Transverse colon (tissue), 4 donors: ENCODE results near the gene HOXC9. TPM values are rescaled to one million over a fixed set of nuclear protein-coding genes. Genes with fewer than 3 reads are reported as not detected.

Experiments
- DNase-seq: peaks from one replicate; pipeline ENCODE4 v3.0.0-alpha.2; 2019
- H3K27ac ChIP-seq, 4 donors: fragments of 200-600 bp; sonication (generic); 2 replicates each; pipeline ENCODE4 v1.5.1; 2016 to 2018; ENCODE audit warnings: inconsistent platforms in 4 of 4
- H3K27me3 ChIP-seq: fragments of 200-600 bp; sonication (generic); 2 replicates; pipeline ENCODE4 v1.5.1; 2017; ENCODE audit warnings: inconsistent platforms
- H3K36me3 ChIP-seq, 4 donors: fragments of 200-600 bp; sonication (generic); 2 replicates each; pipeline ENCODE4 v1.5.1; 2017 to 2019; ENCODE audit warnings: inconsistent platforms in 4 of 4
- H3K4me1 ChIP-seq, 4 donors: fragments of 200-600 bp; sonication (generic); 2 replicates each; pipeline ENCODE4 v1.5.1; 2017 to 2020; ENCODE audit warnings: inconsistent platforms in 4 of 4
- H3K4me3 ChIP-seq, 4 donors: fragments of 200-600 bp; sonication (generic); 1 replicate in 1 of 4; 2 replicates in 3 of 4; pipeline versions ENCODE4 v1.5.1 to v1.6.1; 2017 to 2019; ENCODE audit warnings: inconsistent platforms in 4 of 4
- H3K9me3 ChIP-seq, 2 donors: fragments of 200-600 bp; sonication (generic); 2 replicates each; pipeline ENCODE4 v1.5.1; 2017 to 2019; ENCODE audit warnings: inconsistent platforms in 2 of 2
- EP300 ChIP-seq: sonication (generic); formaldehyde crosslinking; IDR thresholded peaks from one replicate; pipeline ENCODE4 v1.6.1; 2017; ENCODE audit warnings: antibody characterized with exemption, low read depth
- POLR2A ChIP-seq: fragments of 450-650 bp; IDR thresholded peaks from one replicate; pipeline ENCODE4 v1.6.1; 2016; ENCODE audit warnings: antibody characterized with exemption, mild to moderate bottlenecking, moderate library complexity
- POLR2AphosphoS5 ChIP-seq, 3 donors: sonication (generic); formaldehyde crosslinking; IDR thresholded peaks; one replicate each; pipeline ENCODE4 v1.6.1; 2016; ENCODE audit warnings: antibody characterized with exemption in 3 of 3
- WGBS, 2 donors: methylation state at CpG; one replicate each; pipeline ENCODE4 v1.1.5; 2018; ENCODE audit warnings: low coverage in 1 of 2; 5-methylcytosine and 5-hydroxymethylcytosine counted together
- in situ Hi-C, 4 donors: fragments of 200-750 bp; cut with MboI; loops; one replicate each; pipeline versions ENCODE4 v1.15.0 to v1.15.1; 2017; ENCODE audit warnings: low sequenced_read_pairs in 3 of 4, low pct_ligation_motif_present in 1 of 4, low pct_unique_long_range_greater_than_20kb in 1 of 4
- intact Hi-C: fragments of 100-400 bp; cut with DNase I; formaldehyde crosslinking; loops from one replicate; pipeline ENCODE4 v1.15.1; 2023; ENCODE audit warnings: low total_unique reads
- total RNA-seq, 4 donors: library from RNA; depleted of rRNA; stranded (reverse); fragments of >200 nt; gene quantifications; one replicate each; pipeline ENCODE4 v1.1.0, GENCODE V29; 2016
- TF ChIP-seq, protein P1 (sequence below), 5 experiments: fragments of 200-600 bp in 3 of 5; fragments of 450-650 bp in 2 of 5; sonication (generic) in 3 of 5; IDR thresholded peaks; 1 replicate in 2 of 5; 2 replicates in 3 of 5; pipeline ENCODE4 v1.5.1; 2016 to 2017; ENCODE audit warnings: antibody characterized with exemption in 5 of 5, inconsistent platforms in 3 of 5, mild to moderate bottlenecking in 2 of 5, moderate library complexity in 1 of 5

HOXC9 gene
- total RNA-seq, 4 donors from 2014 or later = not detected

DNA sequence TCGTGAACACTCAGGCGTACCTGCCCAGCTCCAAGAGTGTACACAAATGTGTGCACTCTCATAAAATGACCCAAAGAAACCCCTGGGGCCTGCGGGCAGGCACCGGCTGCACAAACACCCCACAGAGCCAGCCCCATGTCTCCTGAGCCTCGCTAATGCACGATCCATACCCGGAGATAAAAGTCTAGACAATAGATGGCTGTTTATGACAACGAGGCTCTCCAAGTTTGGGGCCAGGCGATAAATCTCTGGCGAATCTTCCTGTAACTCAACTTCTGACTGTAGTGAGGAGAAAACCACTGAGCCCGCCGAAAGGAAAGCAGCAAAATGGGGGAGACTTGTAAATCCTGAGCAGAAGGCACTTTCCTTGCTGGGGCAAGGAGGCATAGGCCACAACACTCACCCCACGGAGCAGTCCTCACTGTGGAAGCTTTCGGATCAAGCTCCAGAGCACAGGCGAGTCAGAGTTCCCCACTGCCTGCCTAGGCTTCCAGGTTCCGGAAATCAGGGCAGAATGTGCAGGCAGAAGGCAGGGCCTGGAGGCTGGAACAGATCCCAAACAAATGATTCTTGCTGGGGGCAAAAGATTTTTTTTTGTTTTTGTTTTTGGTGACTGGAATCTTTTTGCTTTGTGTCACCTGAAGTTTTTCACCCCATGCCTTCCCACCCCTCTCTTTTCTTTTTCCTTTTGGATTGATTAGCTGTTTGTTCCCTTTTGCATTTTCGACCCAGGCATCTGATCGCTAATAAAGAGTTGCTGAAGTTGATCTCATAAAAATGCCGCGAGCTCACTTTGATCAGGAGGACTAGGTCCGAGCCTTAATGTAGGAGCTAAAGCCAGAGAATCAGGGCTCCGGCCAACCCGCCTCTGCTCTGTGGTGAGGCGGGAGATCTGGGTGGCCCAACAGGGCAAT lies 31.5 kb upstream of the HOXC9 start:
- peaks cover 100% of the 10 kb centered on the region for H3K27me3 ChIP-seq
- TF ChIP-seq, protein P1, sequence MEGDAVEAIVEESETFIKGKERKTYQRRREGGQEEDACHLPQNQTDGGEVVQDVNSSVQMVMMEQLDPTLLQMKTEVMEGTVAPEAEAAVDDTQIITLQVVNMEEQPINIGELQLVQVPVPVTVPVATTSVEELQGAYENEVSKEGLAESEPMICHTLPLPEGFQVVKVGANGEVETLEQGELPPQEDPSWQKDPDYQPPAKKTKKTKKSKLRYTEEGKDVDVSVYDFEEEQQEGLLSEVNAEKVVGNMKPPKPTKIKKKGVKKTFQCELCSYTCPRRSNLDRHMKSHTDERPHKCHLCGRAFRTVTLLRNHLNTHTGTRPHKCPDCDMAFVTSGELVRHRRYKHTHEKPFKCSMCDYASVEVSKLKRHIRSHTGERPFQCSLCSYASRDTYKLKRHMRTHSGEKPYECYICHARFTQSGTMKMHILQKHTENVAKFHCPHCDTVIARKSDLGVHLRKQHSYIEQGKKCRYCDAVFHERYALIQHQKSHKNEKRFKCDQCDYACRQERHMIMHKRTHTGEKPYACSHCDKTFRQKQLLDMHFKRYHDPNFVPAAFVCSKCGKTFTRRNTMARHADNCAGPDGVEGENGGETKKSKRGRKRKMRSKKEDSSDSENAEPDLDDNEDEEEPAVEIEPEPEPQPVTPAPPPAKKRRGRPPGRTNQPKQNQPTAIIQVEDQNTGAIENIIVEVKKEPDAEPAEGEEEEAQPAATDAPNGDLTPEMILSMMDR (IDR thresholded peaks at IDR 0.05) = no peak
- TF ChIP-seq POLR2A (no peak), POLR2AphosphoS5 (IDR thresholded peaks at IDR 0.05) (no peak), EP300 (no peak)
- in situ Hi-C loops (no loop called here), intact Hi-C loops (no loop called here)
- WGBS, 2 donors = 41 to 45% methylated on average over 2 to 24 of the region's 24 CpGs
- H3K9me3 ChIP-seq = no peaks in the 10 kb centered on the region
- no peak for DNase-seq
- no peak overlapping the region for H3K4me3 ChIP-seq
- H3K27ac ChIP-seq = peak overlapping the region in 1 of 4 donors; percentile 55
- H3K36me3 ChIP-seq = no peaks in the 10 kb centered on the region
- H3K4me1 ChIP-seq = peaks cover under 1 to 16% (median 7%) of the 10 kb centered on the region in 4 donors

DNA sequence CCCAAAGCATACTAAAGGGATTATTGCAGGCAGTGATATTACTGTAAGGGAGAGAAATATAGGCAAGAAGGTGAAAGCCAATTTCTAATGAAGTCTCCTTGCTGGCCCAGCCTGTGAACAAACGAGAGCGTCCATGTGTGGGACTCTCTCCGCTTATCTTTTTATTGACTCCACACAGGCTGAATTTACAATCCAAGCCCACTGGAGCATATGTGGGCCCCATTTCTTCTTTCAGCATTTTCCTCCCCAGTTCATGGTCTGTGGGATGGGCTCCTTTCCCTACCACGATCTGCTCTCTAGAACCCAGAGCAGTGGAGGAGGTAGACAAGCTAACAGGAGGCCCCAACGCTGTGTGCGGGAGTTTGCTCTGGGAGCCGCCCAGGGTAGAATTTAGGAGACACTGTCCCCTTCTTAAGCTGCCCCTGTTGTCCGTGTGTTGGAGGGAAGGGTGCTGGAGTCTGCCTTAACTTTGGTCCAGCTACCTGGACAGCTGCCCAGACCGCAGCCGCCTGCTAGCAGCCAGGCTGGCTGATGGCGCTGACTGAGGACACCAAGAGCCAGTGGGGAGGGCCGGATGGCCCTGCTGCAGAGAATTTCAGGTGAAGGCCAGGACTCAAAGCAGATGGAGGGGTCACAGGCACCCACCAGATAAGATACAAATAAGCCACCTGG lies 30.2 kb upstream of the HOXC9 start:
- TF ChIP-seq POLR2A (no peak), EP300 (no peak), POLR2AphosphoS5 (IDR thresholded peaks at IDR 0.05) (no peak)
- TF ChIP-seq, protein P1 (IDR thresholded peaks at IDR 0.05) = no peak
- Histone ChIP-seq H3K4me3 (no peak overlapping the region), H3K27ac (no peak overlapping the region), H3K27me3 (peaks cover 100% of the 10 kb centered on the region), H3K9me3 (no peaks in the 10 kb centered on the region), H3K36me3 (no peaks in the 10 kb centered on the region), H3K4me1 (peaks cover 3 to 29% (median 19%) of the 10 kb centered on the region in 4 donors)
- intact Hi-C loops (no loop called here), in situ Hi-C loops (no loop called here)
- DNase-seq = no peak
- 40% methylated on average over 12 of the region's 12 CpGs; no CpG with 5 or more reads in 1 of the 2 donors for WGBS, 2 donors

- in situ Hi-C loops = no loop called here
- H3K4me1 ChIP-seq = peaks cover 3 to 36% (median 23%) of the 10 kb centered on the region in 4 donors
- no peak for DNase-seq
Measured at GRCh38 chr12:53970451-53970850, 29.5 kb upstream of the HOXC9 start.

GRCh38 chr12:53971129-53971528 lies 28.8 kb upstream of the HOXC9 start:
- no peak overlapping the region for H3K4me3 ChIP-seq
- H3K4me1 ChIP-seq = peaks cover 3 to 31% (median 21%) of the 10 kb centered on the region in 4 donors
- 88 to 89% methylated on average over 3 of the region's 3 CpGs for WGBS, 2 donors
- no peak overlapping the region for H3K27ac ChIP-seq
- DNase-seq = no peak
- peaks cover 100% of the 10 kb centered on the region for H3K27me3 ChIP-seq
- H3K36me3 ChIP-seq = no peaks in the 10 kb centered on the region
- TF ChIP-seq, protein P1 (IDR thresholded peaks at IDR 0.05) = no peak
- TF ChIP-seq POLR2A = no peak
- no peak for TF ChIP-seq POLR2AphosphoS5 (IDR thresholded peaks at IDR 0.05)
- no peak for TF ChIP-seq EP300
- intact Hi-C loops (no loop called here), in situ Hi-C loops (no loop called here)
- peaks cover 0 to under 1% of the 10 kb centered on the region in 2 donors for H3K9me3 ChIP-seq

More at GRCh38 chr12:53970451-53970850, 29.5 kb upstream of the HOXC9 start:
- Histone ChIP-seq H3K36me3 (no peaks in the 10 kb centered on the region), H3K27ac (no peak overlapping the region), H3K4me3 (no peak overlapping the region), H3K27me3 (peaks cover 100% of the 10 kb centered on the region), H3K9me3 (no peaks in the 10 kb centered on the region)
- TF ChIP-seq EP300 = no peak
- no peak for TF ChIP-seq POLR2AphosphoS5 (IDR thresholded peaks at IDR 0.05)
- TF ChIP-seq, protein P1 (IDR thresholded peaks at IDR 0.05) = no peak
- TF ChIP-seq POLR2A = no peak
- intact Hi-C loops = no loop called here
- WGBS, 2 donors = 39 to 45% methylated on average over 3 to 4 of the region's 4 CpGs
